ENCODE measurements around the gene SAFB. TPM values are rescaled to one million over a fixed set of nuclear protein-coding genes. Genes with fewer than 3 reads are reported as not detected.

The SAFB gene
- total RNA-seq, 1 donor from 2014 or later, result 65.1 TPM

GRCh38 chr19:5690955-5691821 lies 68.3 kb downstream of the SAFB start:
- FAIRE-seq, result no peak
- Histone ChIP-seq H4K20me1 (ENCODE audit: insufficient read depth, low read length) (peaks cover 60% of the 10 kb centered on the region), H3K27ac (ENCODE audit: low read depth, low read length) (peak overlapping the region; percentile 85), H3K9me3 (ENCODE audit: insufficient read depth, low read depth, low read length) (no peaks in the 10 kb centered on the region), H3K4me1 (ENCODE audit: insufficient read depth, low read length) (peaks cover 8% of the 10 kb centered on the region), H3K4me2 (ENCODE audit: low read length) (peak overlapping the region; percentile 86), H3K27me3 (ENCODE audit: insufficient read depth, low read length) (no peaks in the 10 kb centered on the region), H3K4me3 (ENCODE audit: insufficient read depth, low read depth, low read length) (peak overlapping the region; percentile 98), H3K79me2 (ENCODE audit: insufficient read depth, low read length) (peaks cover 61% of the 10 kb centered on the region), H3K9ac (ENCODE audit: low read length) (peak overlapping the region; percentile 98), H3K36me3 (ENCODE audit: insufficient read depth, low read length) (peaks cover 8% of the 10 kb centered on the region), H2AFZ (ENCODE audit: low read depth, low read length) (no peak overlapping the region)
- Mint-ChIP-seq H3K4me3 (ENCODE audit: unreplicated experiment) (peak overlapping the region; percentile 99), H3K36me3 (ENCODE audit: low read depth, unreplicated experiment) (peaks cover 13% of the 10 kb centered on the region), H3K27ac (ENCODE audit: unreplicated experiment) (peak overlapping the region; percentile 95), H3K9me3 (ENCODE audit: unreplicated experiment) (peaks cover 3% of the 10 kb centered on the region), H3K4me1 (ENCODE audit: low read depth, unreplicated experiment) (peaks cover 7% of the 10 kb centered on the region), H3K27me3 (ENCODE audit: low read depth, unreplicated experiment) (no peaks in the 10 kb centered on the region)
- DNase-seq (ENCODE audit: low read depth), result peak; percentile 30
- TF ChIP-seq CTCF (IDR thresholded peaks at IDR 0.05; ENCODE audit: insufficient read depth, low read depth, low read length) (no peak), EZH2 (IDR thresholded peaks at IDR 0.05; ENCODE audit: insufficient read depth, low read length) (no peak)

GRCh38 chr19:5691822-5692722 lies 69.2 kb downstream of the SAFB start:
- peaks cover 70% of the 10 kb centered on the region for H3K79me2 ChIP-seq (ENCODE audit: insufficient read depth, low read length)
- FAIRE-seq (no peak), DNase-seq (ENCODE audit: low read depth) (no peak)
- peaks cover 13% of the 10 kb centered on the region for H3K36me3 Mint-ChIP-seq (ENCODE audit: low read depth, unreplicated experiment)
- no peak overlapping the region for H2AFZ ChIP-seq (ENCODE audit: low read depth, low read length)
- no peak for TF ChIP-seq CTCF (IDR thresholded peaks at IDR 0.05; ENCODE audit: insufficient read depth, low read depth, low read length)
- TF ChIP-seq EZH2 (IDR thresholded peaks at IDR 0.05; ENCODE audit: insufficient read depth, low read length), result no peak
- H3K27ac ChIP-seq (ENCODE audit: low read depth, low read length), result no peak overlapping the region
- H3K36me3 ChIP-seq (ENCODE audit: insufficient read depth, low read length), result peaks cover 11% of the 10 kb centered on the region
- peaks cover 3% of the 10 kb centered on the region for H3K9me3 Mint-ChIP-seq (ENCODE audit: unreplicated experiment)
- H3K4me1 ChIP-seq (ENCODE audit: insufficient read depth, low read length), result peaks cover 8% of the 10 kb centered on the region
- peak overlapping the region; percentile 98 for H3K9ac ChIP-seq (ENCODE audit: low read length)
- H3K4me3 ChIP-seq (ENCODE audit: insufficient read depth, low read depth, low read length), result peak overlapping the region; percentile 98
- H4K20me1 ChIP-seq (ENCODE audit: insufficient read depth, low read length), result peaks cover 69% of the 10 kb centered on the region
- H3K4me1 Mint-ChIP-seq (ENCODE audit: low read depth, unreplicated experiment), result peaks cover 8% of the 10 kb centered on the region
- H3K27me3 ChIP-seq (ENCODE audit: insufficient read depth, low read length), result no peaks in the 10 kb centered on the region
- peak overlapping the region; percentile 99 for H3K4me3 Mint-ChIP-seq (ENCODE audit: unreplicated experiment)
- peak overlapping the region; percentile 86 for H3K4me2 ChIP-seq (ENCODE audit: low read length)
- peak overlapping the region; percentile 69 for H3K27ac Mint-ChIP-seq (ENCODE audit: unreplicated experiment)
- H3K9me3 ChIP-seq (ENCODE audit: insufficient read depth, low read depth, low read length), result no peaks in the 10 kb centered on the region
- H3K27me3 Mint-ChIP-seq (ENCODE audit: low read depth, unreplicated experiment), result no peaks in the 10 kb centered on the region

Data from astrocyte (in vitro differentiated cells and primary cell).